A204.1 (cell line): ENCODE data around the gene TMEM134.
"Not testable (repeated sequence)": the region's sequence is repeated elsewhere in the genome, so short reads cannot be mapped to it uniquely, and the experiment has no call there.

ENCODE experiments used
- FAIRE-seq: peaks from 2 replicates; lab custom pipeline; 2012; peaks lifted over from hg19 to GRCh38; lab: Jason Lieb, UNC

TMEM134 gene

GRCh38 chr11:67437809-67438157, 31.3 kb downstream of the TMEM134 start:
- no peak for FAIRE-seq

GRCh38 chr11:67437082-67437808, 31.8 kb downstream of the TMEM134 start, which contains the start of gene PTPRCAP:
Gene PTPRCAP (minus strand): TSS chr11:67437682. CDS start chr11:67437619, 63 bp downstream.
- no peak for FAIRE-seq

GRCh38 chr11:67436459-67437081, 32.5 kb downstream of the TMEM134 start:
- FAIRE-seq, result no peak

GRCh38 chr11:67435727-67436458, 33.2 kb downstream of the TMEM134 start:
- FAIRE-seq, result no peak

GRCh38 chr11:67435031-67435726, 33.9 kb downstream of the TMEM134 start:
- no peak for FAIRE-seq

- FAIRE-seq, result no peak
Measured at GRCh38 chr11:67434395-67434881, 34.6 kb downstream of the TMEM134 start.

GRCh38 chr11:67433536-67434394, 35.3 kb downstream of the TMEM134 start:
- FAIRE-seq, result no peak

- no peak for FAIRE-seq
Measured at GRCh38 chr11:67432655-67433349, 36.2 kb downstream of the TMEM134 start.

- FAIRE-seq, result no peak
Measured at GRCh38 chr11:67431346-67432249, 37.5 kb downstream of the TMEM134 start.

- no peak for FAIRE-seq
Measured at GRCh38 chr11:67429722-67430121, 39.3 kb downstream of the TMEM134 start.

- FAIRE-seq, result no peak
Measured at GRCh38 chr11:67429038-67429668, 39.9 kb downstream of the TMEM134 start.

GRCh38 chr11:67428052-67429001, 40.7 kb downstream of the TMEM134 start, which contains the start of gene RPS6KB2:
Gene RPS6KB2 (plus strand): TSS chr11:67428494. CDS start chr11:67428546, 52 bp downstream.
- FAIRE-seq, result peak; percentile 77

- FAIRE-seq, result not testable (repeated sequence)
Measured at GRCh38 chr11:67427364-67427859, 41.6 kb downstream of the TMEM134 start.

- FAIRE-seq, result no peak
Measured at GRCh38 chr11:67423891-67424613, 45.0 kb downstream of the TMEM134 start.

GRCh38 chr11:67423466-67423865, 45.6 kb downstream of the TMEM134 start:
- no peak for FAIRE-seq

GRCh38 chr11:67422891-67423290, 46.2 kb downstream of the TMEM134 start:
- no peak for FAIRE-seq

GRCh38 chr11:67421430-67422031, 47.5 kb downstream of the TMEM134 start:
- no peak for FAIRE-seq
